WI38 (cell line): ENCODE results near the gene POU2F2.
A peak's percentile ranks its signal among the peaks of the same experiment; 100 is the strongest.

Experiments
- H3K4me3 ChIP-seq: 2 replicates; pipeline ENCODE4 v1.5.1; 2011; ENCODE audit warnings: low read depth, mild to moderate bottlenecking, control low read depth, low read length
- TF ChIP-seq, protein P1 (sequence below): IDR thresholded peaks from 2 replicates; pipeline ENCODE4 v1.5.1; 2012; ENCODE audit warnings: low read depth, mild to moderate bottlenecking, control low read depth, low read length

POU2F2 gene

DNA sequence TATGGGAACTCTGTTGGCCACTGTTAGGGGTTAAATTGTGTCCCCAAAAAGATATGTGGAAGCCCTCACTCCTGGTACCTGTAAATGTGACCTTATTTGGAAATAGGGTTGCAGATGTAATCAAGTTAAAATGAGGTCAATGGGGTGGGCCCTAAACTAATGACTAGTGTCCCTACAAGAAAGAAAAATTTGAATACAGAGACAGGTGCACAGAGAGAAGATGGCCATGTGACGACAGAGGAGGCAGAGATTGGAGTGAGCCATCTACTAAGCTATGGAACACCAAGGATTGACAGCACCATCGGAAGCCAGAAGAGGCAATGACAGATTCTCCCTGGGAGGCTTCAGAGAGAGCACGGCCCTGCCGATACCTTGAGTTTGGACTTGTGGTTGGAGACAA lies 16.5 kb downstream of the POU2F2 start:
- TF ChIP-seq, protein P1, sequence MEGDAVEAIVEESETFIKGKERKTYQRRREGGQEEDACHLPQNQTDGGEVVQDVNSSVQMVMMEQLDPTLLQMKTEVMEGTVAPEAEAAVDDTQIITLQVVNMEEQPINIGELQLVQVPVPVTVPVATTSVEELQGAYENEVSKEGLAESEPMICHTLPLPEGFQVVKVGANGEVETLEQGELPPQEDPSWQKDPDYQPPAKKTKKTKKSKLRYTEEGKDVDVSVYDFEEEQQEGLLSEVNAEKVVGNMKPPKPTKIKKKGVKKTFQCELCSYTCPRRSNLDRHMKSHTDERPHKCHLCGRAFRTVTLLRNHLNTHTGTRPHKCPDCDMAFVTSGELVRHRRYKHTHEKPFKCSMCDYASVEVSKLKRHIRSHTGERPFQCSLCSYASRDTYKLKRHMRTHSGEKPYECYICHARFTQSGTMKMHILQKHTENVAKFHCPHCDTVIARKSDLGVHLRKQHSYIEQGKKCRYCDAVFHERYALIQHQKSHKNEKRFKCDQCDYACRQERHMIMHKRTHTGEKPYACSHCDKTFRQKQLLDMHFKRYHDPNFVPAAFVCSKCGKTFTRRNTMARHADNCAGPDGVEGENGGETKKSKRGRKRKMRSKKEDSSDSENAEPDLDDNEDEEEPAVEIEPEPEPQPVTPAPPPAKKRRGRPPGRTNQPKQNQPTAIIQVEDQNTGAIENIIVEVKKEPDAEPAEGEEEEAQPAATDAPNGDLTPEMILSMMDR = no peak
- H3K4me3 ChIP-seq = no peak overlapping the region

- no peak overlapping the region for H3K4me3 ChIP-seq
- TF ChIP-seq, protein P1 = no peak
Measured at GRCh38 chr19:42115219-42115618, 17.0 kb downstream of the POU2F2 start.

DNA sequence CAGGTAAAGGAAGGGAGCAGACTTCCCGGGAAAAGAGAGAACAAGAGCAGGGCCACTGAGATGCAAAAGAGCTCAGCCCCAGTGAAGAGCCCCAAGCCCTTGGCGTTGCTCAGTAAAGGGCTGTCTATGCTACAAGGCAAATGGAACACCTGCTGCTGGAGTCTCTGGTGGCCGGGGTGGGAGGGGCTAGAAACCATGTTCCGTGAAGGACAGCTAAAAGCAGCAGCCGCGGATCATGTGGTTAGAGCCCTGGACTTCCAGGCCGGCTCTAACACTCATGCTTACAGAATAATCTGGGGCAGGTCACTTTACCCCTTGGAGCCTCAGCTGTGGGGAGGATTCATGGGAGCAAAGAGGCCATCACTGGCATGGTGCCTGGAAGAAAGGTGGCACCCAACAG lies 17.8 kb downstream of the POU2F2 start:
- peak overlapping the region; percentile 23 for H3K4me3 ChIP-seq
- TF ChIP-seq, protein P1 = no peak

DNA sequence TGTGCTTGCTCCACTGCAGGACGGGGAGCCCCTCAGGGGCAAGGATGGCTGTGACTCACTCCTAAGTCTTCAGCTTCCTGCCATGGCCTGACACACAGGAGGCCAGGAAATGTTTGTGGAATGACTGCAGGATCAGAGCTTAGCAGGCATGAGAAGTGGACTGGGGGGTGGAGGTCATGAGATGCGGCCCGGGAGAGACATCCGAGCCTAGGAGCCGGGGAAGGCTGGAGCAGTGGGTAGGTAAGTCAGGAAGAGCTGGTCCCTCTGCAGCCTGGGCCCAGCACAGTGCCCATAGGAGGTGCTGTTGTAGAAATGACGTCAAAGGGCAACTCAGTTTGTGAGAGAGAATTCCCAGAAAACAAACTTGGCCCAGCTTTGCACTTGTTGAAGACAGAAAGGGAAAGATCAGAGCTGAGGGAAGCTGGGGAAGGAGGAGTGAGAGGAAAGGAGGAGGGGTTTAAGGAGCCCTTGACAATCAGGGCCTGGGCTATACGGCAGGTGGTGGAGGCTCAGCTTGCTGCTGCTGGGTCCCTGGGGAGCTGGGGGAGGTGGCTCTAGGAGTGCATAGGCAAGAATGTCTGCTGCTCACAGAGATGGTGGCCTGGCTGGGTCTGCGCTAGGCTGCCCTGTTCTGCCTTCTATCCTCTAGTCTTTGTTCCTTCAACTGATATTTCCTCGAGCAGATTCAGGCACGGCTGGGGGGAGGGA lies 18.5 kb downstream of the POU2F2 start:
- TF ChIP-seq, protein P1 = no peak
- H3K4me3 ChIP-seq = peak overlapping the region; percentile 23

- no peak overlapping the region for H3K4me3 ChIP-seq
- TF ChIP-seq, protein P1 = no peak
Measured at GRCh38 chr19:42111811-42112210, 20.4 kb downstream of the POU2F2 start.

- TF ChIP-seq, protein P1 = no peak
- H3K4me3 ChIP-seq = no peak overlapping the region
Measured at GRCh38 chr19:42111384-42111783, 20.9 kb downstream of the POU2F2 start.

- no peak overlapping the region for H3K4me3 ChIP-seq
- TF ChIP-seq, protein P1 = no peak
Measured at GRCh38 chr19:42110658-42111057, 21.6 kb downstream of the POU2F2 start.
